ENCODE results near the gene GABARAPL2.

The GABARAPL2 gene

DNA sequence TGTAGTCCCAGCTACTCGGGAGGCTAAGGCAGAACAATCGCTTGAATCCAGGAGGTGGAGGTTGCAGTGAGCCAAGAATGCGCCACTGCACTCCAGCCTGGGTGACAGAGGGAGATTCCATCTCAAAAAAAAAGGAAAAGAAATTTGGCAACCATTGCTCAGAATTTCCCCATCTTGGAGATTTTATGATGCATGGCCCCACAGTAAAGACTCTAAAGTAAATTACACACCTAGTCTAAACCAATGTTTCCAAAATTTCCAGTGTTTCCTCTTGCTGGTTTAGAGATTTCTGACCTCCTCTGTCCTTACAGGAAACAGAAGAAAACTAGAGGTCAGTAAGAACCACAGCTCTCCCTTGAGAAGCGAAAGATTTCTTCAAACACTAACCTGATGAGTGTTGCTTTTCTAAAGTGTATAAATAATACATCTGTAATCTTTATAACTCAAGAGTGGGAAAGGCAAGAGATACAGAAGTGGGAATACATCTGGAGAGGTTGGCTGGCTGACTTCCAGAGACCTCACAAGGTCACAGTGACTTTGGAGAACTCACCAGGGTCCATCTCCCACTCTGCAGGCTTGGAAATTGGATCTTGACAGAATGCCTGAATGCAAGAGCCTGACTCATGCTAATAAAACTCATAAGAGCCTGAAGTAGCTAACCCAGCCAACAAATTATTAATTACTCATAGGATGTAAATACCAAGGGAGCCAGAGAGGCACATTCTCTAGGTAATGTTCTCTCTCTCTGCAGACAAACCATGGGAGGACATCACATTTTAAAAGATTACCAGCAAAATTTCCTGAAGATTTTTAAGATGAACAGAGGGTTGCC, 48.1 kb downstream of the GABARAPL2 start:
- TF ChIP-seq, protein P1, sequence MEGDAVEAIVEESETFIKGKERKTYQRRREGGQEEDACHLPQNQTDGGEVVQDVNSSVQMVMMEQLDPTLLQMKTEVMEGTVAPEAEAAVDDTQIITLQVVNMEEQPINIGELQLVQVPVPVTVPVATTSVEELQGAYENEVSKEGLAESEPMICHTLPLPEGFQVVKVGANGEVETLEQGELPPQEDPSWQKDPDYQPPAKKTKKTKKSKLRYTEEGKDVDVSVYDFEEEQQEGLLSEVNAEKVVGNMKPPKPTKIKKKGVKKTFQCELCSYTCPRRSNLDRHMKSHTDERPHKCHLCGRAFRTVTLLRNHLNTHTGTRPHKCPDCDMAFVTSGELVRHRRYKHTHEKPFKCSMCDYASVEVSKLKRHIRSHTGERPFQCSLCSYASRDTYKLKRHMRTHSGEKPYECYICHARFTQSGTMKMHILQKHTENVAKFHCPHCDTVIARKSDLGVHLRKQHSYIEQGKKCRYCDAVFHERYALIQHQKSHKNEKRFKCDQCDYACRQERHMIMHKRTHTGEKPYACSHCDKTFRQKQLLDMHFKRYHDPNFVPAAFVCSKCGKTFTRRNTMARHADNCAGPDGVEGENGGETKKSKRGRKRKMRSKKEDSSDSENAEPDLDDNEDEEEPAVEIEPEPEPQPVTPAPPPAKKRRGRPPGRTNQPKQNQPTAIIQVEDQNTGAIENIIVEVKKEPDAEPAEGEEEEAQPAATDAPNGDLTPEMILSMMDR (conservative IDR thresholded peaks at IDR 0.05; ENCODE audit: low read length), result no peak
- no peak overlapping the region for H3K4me3 ChIP-seq (ENCODE audit: low read length)
- DNase-seq (ENCODE audit: low read depth), result peak; percentile 42

DNA sequence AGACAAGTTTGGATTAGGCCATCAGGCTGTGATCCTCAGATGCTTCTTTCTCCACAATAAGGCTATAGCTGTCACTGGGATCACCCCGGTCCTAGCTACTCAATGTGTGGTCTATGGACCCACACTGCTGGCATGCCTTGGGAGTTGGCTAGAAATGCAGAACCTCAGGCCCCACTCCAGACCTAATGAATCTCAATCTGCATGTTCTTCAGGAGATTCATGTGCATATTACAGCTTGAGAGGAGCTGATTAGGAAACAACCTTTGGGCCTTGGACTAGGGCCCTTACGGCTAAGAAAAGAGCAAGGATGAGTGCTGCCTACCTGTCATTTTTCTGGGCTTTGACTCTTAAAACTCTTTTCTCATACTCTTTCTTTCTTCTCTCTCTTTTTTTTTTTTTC, 49.4 kb downstream of the GABARAPL2 start:
- DNase-seq (ENCODE audit: low read depth), result no peak
- TF ChIP-seq, protein P1 (conservative IDR thresholded peaks at IDR 0.05; ENCODE audit: low read length), result no peak
- no peak overlapping the region for H3K4me3 ChIP-seq (ENCODE audit: low read length)

DNA sequence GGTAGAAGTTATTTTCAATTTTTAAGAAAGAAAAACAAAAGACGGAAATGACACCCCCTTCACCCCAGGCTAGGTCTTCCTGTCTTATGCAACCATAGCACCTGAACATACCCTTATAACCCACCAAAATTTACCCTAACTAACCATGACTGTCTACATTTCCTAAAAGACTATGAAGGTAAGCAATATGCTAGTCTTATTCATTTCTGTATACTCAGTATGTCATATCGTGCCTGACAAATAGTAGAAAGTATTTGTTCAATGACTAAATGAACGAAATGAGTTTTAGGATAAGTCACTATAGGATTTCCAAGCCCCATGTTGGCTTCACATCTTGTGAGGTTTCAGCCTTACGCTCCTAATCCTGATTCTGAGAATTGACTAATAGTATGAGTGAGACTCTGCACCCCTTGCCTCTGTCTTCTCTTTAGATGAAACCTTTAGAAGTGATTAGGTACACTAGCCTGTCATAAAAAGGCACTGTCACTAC, 50.4 kb downstream of the GABARAPL2 start:
- TF ChIP-seq, protein P1 (conservative IDR thresholded peaks at IDR 0.05; ENCODE audit: low read length), result no peak
- H3K4me3 ChIP-seq (ENCODE audit: low read length), result no peak overlapping the region
- DNase-seq (ENCODE audit: low read depth), result no peak

DNA sequence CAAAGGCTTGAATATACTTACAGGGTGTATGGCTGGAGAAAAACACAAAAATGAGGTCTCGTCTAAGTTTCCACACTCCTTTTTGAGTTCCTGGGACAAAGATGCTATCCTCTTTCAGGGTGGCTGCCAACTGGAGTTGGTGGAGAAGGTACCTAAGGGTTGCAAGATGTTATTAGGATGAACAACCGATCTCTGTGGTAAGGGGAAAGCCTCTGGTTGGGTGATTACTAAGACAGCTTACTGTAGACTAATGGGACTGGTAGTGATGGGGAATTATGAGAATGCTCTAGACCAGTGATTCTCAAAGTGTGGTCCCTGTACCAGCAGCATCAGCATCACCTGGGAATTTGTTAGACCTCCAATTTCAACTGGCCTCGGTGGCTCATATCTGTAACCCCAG, 50.9 kb downstream of the GABARAPL2 start:
- H3K4me3 ChIP-seq (ENCODE audit: low read length), result no peak overlapping the region
- TF ChIP-seq, protein P1 (conservative IDR thresholded peaks at IDR 0.05; ENCODE audit: low read length), result no peak
- DNase-seq (ENCODE audit: low read depth), result no peak

DNA sequence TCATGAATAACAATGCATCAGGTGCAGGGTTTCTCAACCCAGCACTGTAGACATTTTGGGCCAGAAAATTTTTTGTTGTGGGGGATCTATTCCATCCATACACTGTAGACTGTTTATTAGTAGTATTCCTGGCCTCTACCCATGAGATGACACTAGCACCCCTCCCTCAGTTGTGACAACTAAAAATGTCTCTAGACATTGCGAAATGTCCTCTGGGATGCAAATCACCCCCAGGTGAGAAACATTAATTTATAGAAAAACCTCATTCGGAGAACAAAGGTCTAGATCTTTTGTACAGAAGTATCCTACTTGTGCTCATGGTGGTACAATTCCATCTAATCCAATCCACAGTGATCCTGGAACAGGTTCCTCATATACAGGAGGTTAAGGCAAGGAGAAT, 52.6 kb downstream of the GABARAPL2 start:
- H3K4me3 ChIP-seq (ENCODE audit: low read length), result no peak overlapping the region
- no peak for DNase-seq (ENCODE audit: low read depth)
- TF ChIP-seq, protein P1 (conservative IDR thresholded peaks at IDR 0.05; ENCODE audit: low read length), result no peak

DNA sequence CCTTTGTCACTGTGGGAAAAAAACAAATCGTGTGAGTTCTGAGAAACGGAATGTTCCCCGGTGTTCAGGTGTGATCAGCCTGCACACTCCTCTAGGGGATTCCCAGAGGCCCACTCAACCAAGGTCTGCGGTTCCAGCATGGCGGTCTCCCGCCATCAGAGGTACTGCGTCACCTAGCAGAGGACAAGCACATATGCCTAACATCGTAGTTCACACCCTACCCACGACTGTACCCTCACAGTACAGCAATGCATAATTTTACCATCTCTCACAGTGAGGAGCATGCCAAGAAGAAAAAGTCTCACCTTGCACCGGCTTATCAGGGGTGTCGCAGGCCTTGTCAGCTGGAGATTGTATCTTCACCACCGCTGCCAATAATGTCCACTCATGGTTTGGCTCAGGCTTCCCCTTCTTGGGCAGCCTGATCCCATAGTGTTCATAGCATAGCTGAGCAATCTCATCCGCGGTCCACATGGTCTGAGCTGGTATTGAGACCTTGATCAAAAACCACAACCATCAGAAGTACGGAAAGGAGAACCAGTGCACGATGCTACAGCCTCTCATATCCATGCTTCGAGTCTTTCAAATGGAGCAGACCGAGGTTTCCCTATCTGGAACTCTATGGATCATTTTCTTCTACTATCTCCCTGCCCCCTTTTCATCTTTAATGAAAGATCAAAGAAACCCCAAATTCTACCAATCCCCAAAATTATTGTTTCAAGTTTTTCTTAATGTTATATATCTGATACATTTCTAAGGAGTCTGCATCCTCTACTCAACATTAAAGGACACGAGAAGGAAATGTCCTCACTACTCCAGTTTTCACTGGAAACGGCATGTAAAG, 54.4 kb downstream of the GABARAPL2 start:
- H3K4me3 ChIP-seq (ENCODE audit: low read length), result no peak overlapping the region

More for the DNA sequence above, 54.4 kb downstream of the GABARAPL2 start:
- TF ChIP-seq, protein P1 (conservative IDR thresholded peaks at IDR 0.05; ENCODE audit: low read length), result no peak
- DNase-seq (ENCODE audit: low read depth), result no peak

All from AG10803 (cell line).